Measurements from ENCODE around the gene TP53I13.
"Not testable (repeated sequence)": the region's sequence is repeated elsewhere in the genome, so short reads cannot be mapped to it uniquely, and the experiment has no call there.

Gene TP53I13

GRCh38 chr17:29568331-29569244 is at the start of gene TP53I13:
Gene TP53I13, plus strand, starts transcription at chr17:29568701. Its CDS starts 58 bp downstream, at chr17:29568759.
- peak; percentile 93 for DNase-seq

- DNase-seq: no peak
These were observed 43.8 kb upstream of the TP53I13 start for GRCh38 chr17:29524692-29525091.

- DNase-seq: no peak
These were observed 42.2 kb upstream of the TP53I13 start for GRCh38 chr17:29526322-29526721.

- no peak for DNase-seq
These were observed 34.5 kb upstream of the TP53I13 start for GRCh38 chr17:29533976-29534375.

GRCh38 chr17:29544066-29544465 is 24.4 kb upstream of the TP53I13 start:
- no peak for DNase-seq

GRCh38 chr17:29546085-29546484 is 22.4 kb upstream of the TP53I13 start:
- DNase-seq: no peak

- no peak for DNase-seq
These were observed 21.7 kb upstream of the TP53I13 start for GRCh38 chr17:29546830-29547229.

- DNase-seq: no peak
These were observed 19.2 kb upstream of the TP53I13 start for GRCh38 chr17:29549177-29549923.

GRCh38 chr17:29555840-29556239 is 12.7 kb upstream of the TP53I13 start:
- no peak for DNase-seq

- DNase-seq: no peak
These were observed 11.3 kb upstream of the TP53I13 start for GRCh38 chr17:29557085-29557738.

GRCh38 chr17:29557739-29558116 is 10.8 kb upstream of the TP53I13 start:
- no peak for DNase-seq

- DNase-seq: not testable (repeated sequence)
These were observed 10.4 kb upstream of the TP53I13 start for GRCh38 chr17:29558139-29558538.

- DNase-seq: peak; percentile 68
These were observed 8.9 kb upstream of the TP53I13 start for GRCh38 chr17:29559640-29560039.

GRCh38 chr17:29560316-29560715 is 8.2 kb upstream of the TP53I13 start:
- peak; percentile 85 for DNase-seq

- DNase-seq: no peak
These were observed 6.7 kb upstream of the TP53I13 start for GRCh38 chr17:29561554-29562517.

GRCh38 chr17:29562615-29563014 is 5.9 kb upstream of the TP53I13 start:
- no peak for DNase-seq

GRCh38 chr17:29563816-29564215 is 4.7 kb upstream of the TP53I13 start:
- DNase-seq: peak; percentile 74

- DNase-seq: peak; percentile 78
These were observed 2.6 kb upstream of the TP53I13 start for GRCh38 chr17:29565643-29566472.

GRCh38 chr17:29566473-29567303 is 1.8 kb upstream of the TP53I13 start, which contains the start of gene ABHD15:
Gene ABHD15, minus strand, starts transcription at chr17:29567037. Its CDS starts 71 bp downstream, at chr17:29566966.
- peak; percentile 79 for DNase-seq

- peak; percentile 54 for DNase-seq
These were observed 1.3 kb upstream of the TP53I13 start for GRCh38 chr17:29567304-29567553.
